ENCODE results near the gene SRGAP3.
"Not testable (repeated sequence)": the region's sequence is repeated elsewhere in the genome, so short reads cannot be mapped to it uniquely, and the experiment has no call there.

Gene SRGAP3

DNA sequence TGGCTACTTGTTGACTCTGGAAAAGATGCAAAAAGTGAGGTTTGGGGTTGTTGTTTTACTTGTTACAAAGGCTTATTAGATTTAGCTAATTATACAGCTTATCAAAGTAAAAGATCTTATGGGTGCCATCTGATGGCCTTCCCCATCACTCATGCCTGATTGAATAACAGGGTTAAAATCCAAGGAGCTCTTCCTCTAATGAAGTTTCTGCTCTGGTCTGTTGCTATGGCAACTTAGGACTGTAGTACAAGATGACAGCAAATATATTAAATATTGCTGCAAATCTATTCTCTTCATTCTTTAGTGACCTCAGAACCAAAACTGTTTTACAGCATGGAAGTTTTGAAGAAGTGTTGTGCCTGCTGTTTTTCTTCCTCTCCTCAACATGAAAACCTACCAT lies 45.6 kb upstream of the SRGAP3 start:
- no peaks in the 10 kb centered on the region for H3K9me2 ChIP-seq (ENCODE audit: low read depth, low read length)
- H2AFZ ChIP-seq (ENCODE audit: low read length): no peak overlapping the region
- TF ChIP-seq CTCF (IDR thresholded peaks at IDR 0.05; ENCODE audit: low read length) (no peak), EZH2 (IDR thresholded peaks at IDR 0.05; ENCODE audit: borderline replicate concordance, low read length) (no peak)
- no peaks in the 10 kb centered on the region for H3K4me1 ChIP-seq (ENCODE audit: insufficient read depth, low read length, severe bottlenecking)
- no peaks in the 10 kb centered on the region for H4K20me1 ChIP-seq (ENCODE audit: insufficient read depth, low read length)
- no peaks in the 10 kb centered on the region for H3K36me3 ChIP-seq (ENCODE audit: insufficient read depth, low read length)
- H3K27me3 ChIP-seq (ENCODE audit: insufficient read depth, low read length): no peaks in the 10 kb centered on the region
- H3K9ac ChIP-seq (ENCODE audit: low read length): no peak overlapping the region
- H3F3A ChIP-seq (ENCODE audit: insufficient read depth, low read length): no peaks in the 10 kb centered on the region
- no peak overlapping the region for H3K4me3 ChIP-seq (ENCODE audit: low read depth, low read length, poor library complexity, severe bottlenecking)
- H3K4me2 ChIP-seq (ENCODE audit: low read length): no peak overlapping the region
- no peak overlapping the region for H3K27ac ChIP-seq (ENCODE audit: low read depth, low read length, poor library complexity, severe bottlenecking)
- no peaks in the 10 kb centered on the region for H3K9me3 ChIP-seq (ENCODE audit: low read length)
- H3K79me2 ChIP-seq (ENCODE audit: insufficient read depth, low read length): no peaks in the 10 kb centered on the region

GRCh38 chr3:9293953-9294352 lies 44.5 kb upstream of the SRGAP3 start:
- not testable (repeated sequence) for H3K9ac ChIP-seq (ENCODE audit: low read length); H3K4me1 ChIP-seq (ENCODE audit: insufficient read depth, low read length, severe bottlenecking); H3K4me2 ChIP-seq (ENCODE audit: low read length); H3K79me2 ChIP-seq (ENCODE audit: insufficient read depth, low read length); H3K9me3 ChIP-seq (ENCODE audit: low read length); H3K4me3 ChIP-seq (ENCODE audit: low read depth, low read length, poor library complexity, severe bottlenecking); H4K20me1 ChIP-seq (ENCODE audit: insufficient read depth, low read length); H3K9me2 ChIP-seq (ENCODE audit: low read depth, low read length); H2AFZ ChIP-seq (ENCODE audit: low read length); H3K36me3 ChIP-seq (ENCODE audit: insufficient read depth, low read length); H3K27ac ChIP-seq (ENCODE audit: low read depth, low read length, poor library complexity, severe bottlenecking); H3F3A ChIP-seq (ENCODE audit: insufficient read depth, low read length); H3K27me3 ChIP-seq (ENCODE audit: insufficient read depth, low read length)

GRCh38 chr3:9293076-9293475 lies 43.6 kb upstream of the SRGAP3 start:
- Histone ChIP-seq H3K36me3 (ENCODE audit: insufficient read depth, low read length) (no peaks in the 10 kb centered on the region), H3F3A (ENCODE audit: insufficient read depth, low read length) (no peaks in the 10 kb centered on the region), H3K9ac (ENCODE audit: low read length) (no peak overlapping the region), H3K9me2 (ENCODE audit: low read depth, low read length) (no peaks in the 10 kb centered on the region), H4K20me1 (ENCODE audit: insufficient read depth, low read length) (no peaks in the 10 kb centered on the region), H3K9me3 (ENCODE audit: low read length) (no peaks in the 10 kb centered on the region), H3K27ac (ENCODE audit: low read depth, low read length, poor library complexity, severe bottlenecking) (no peak overlapping the region), H2AFZ (ENCODE audit: low read length) (no peak overlapping the region), H3K4me1 (ENCODE audit: insufficient read depth, low read length, severe bottlenecking) (no peaks in the 10 kb centered on the region), H3K4me2 (ENCODE audit: low read length) (no peak overlapping the region), H3K79me2 (ENCODE audit: insufficient read depth, low read length) (no peaks in the 10 kb centered on the region), H3K4me3 (ENCODE audit: low read depth, low read length, poor library complexity, severe bottlenecking) (no peak overlapping the region), H3K27me3 (ENCODE audit: insufficient read depth, low read length) (no peaks in the 10 kb centered on the region)
- TF ChIP-seq CTCF (IDR thresholded peaks at IDR 0.05; ENCODE audit: low read length) (no peak), EZH2 (IDR thresholded peaks at IDR 0.05; ENCODE audit: borderline replicate concordance, low read length) (no peak)

- Histone ChIP-seq H3K36me3 (ENCODE audit: insufficient read depth, low read length) (no peaks in the 10 kb centered on the region), H3K27ac (ENCODE audit: low read depth, low read length, poor library complexity, severe bottlenecking) (no peak overlapping the region), H3K9me3 (ENCODE audit: low read length) (no peaks in the 10 kb centered on the region), H3K79me2 (ENCODE audit: insufficient read depth, low read length) (no peaks in the 10 kb centered on the region), H3K9me2 (ENCODE audit: low read depth, low read length) (no peaks in the 10 kb centered on the region), H2AFZ (ENCODE audit: low read length) (no peak overlapping the region), H3K27me3 (ENCODE audit: insufficient read depth, low read length) (no peaks in the 10 kb centered on the region), H3K4me1 (ENCODE audit: insufficient read depth, low read length, severe bottlenecking) (no peaks in the 10 kb centered on the region), H4K20me1 (ENCODE audit: insufficient read depth, low read length) (no peaks in the 10 kb centered on the region), H3K9ac (ENCODE audit: low read length) (no peak overlapping the region), H3K4me2 (ENCODE audit: low read length) (no peak overlapping the region), H3F3A (ENCODE audit: insufficient read depth, low read length) (no peaks in the 10 kb centered on the region), H3K4me3 (ENCODE audit: low read depth, low read length, poor library complexity, severe bottlenecking) (no peak overlapping the region)
- TF ChIP-seq EZH2 (IDR thresholded peaks at IDR 0.05; ENCODE audit: borderline replicate concordance, low read length): no peak
- no peak for TF ChIP-seq CTCF (IDR thresholded peaks at IDR 0.05; ENCODE audit: low read length)
Measured at GRCh38 chr3:9292516-9292915, 43.1 kb upstream of the SRGAP3 start.
